Stomach (tissue), 4 donors: ENCODE results near the gene SYNPO2.

Source experiments
- CTCF ChIP-seq, 7 experiments: fragments of 450-650 bp in 4 of 7; fragments of 200-600 bp in 3 of 7; sonication (generic) in 3 of 7; IDR thresholded peaks; one replicate each; pipeline ENCODE4 v1.5.1; 2016 to 2019; ENCODE audit warnings: antibody characterized with exemption in 7 of 7, control low read depth in 2 of 7, mild to moderate bottlenecking in 1 of 7
- EP300 ChIP-seq: sonication (generic); formaldehyde crosslinking; IDR thresholded peaks from one replicate; pipeline ENCODE4 v1.6.1; 2017; ENCODE audit warnings: antibody characterized with exemption

DNA sequence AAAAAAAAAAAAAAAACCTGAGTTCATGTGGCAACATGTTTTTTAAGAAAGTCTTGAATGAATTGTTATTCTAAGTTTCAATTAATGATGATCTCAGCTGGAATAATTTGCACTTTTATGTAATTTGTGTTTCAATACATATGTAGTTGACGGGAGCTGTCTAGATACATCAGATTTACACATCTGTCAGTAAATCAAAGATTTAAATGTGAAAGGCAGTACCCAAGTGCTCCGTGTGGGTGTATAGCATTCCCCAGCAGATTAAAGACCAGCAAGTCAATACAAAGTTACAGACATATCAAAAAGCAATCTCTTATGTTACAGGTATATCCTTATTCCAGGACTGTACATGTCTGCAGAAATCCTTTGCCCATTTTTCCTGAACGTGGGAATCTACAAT lies 35.2 kb downstream of the SYNPO2 start:
- TF ChIP-seq CTCF (IDR thresholded peaks at IDR 0.05) (no peak), EP300 (no peak)
